Neuron (in vitro differentiated cells): Measurements from ENCODE around the gene HDAC9.

Experiments
- H2AFZ ChIP-seq: one replicate; pipeline ENCODE4 v1.6.1; 2013; ENCODE audit warnings: low read depth, mild to moderate bottlenecking, inconsistent platforms, low read length, moderate library complexity
- H3K27me3 ChIP-seq: one replicate; pipeline ENCODE4 v1.6.1; 2013; ENCODE audit warnings: low read length; ENCODE audit not compliant: insufficient read depth
- H3K36me3 ChIP-seq: one replicate; pipeline ENCODE4 v1.6.1; 2013; ENCODE audit warnings: low read length; ENCODE audit not compliant: insufficient read depth
- H3K4me1 ChIP-seq: one replicate; pipeline ENCODE4 v1.6.1; 2013; ENCODE audit warnings: low read length; ENCODE audit not compliant: insufficient read depth
- H3K4me3 ChIP-seq: 2 replicates; pipeline ENCODE4 v1.5.1; 2013; ENCODE audit warnings: mild to moderate bottlenecking, low read length, moderate library complexity
- H3K9me3 ChIP-seq: one replicate; pipeline ENCODE4 v1.6.1; 2013; ENCODE audit warnings: low read length

The HDAC9 gene

GRCh38 chr7:18558503-18558902 is 63.0 kb downstream of the HDAC9 start:
- Histone ChIP-seq H3K9me3 (no peaks in the 10 kb centered on the region), H3K4me3 (no peak overlapping the region)

GRCh38 chr7:18558910-18559309 is 63.4 kb downstream of the HDAC9 start:
- Histone ChIP-seq H3K4me3 (no peak overlapping the region), H3K27me3 (no peaks in the 10 kb centered on the region), H3K36me3 (no peaks in the 10 kb centered on the region), H2AFZ (no peak overlapping the region), H3K9me3 (no peaks in the 10 kb centered on the region), H3K4me1 (no peaks in the 10 kb centered on the region)

More at GRCh38 chr7:18558503-18558902, 63.0 kb downstream of the HDAC9 start:
- Histone ChIP-seq H3K27me3 (no peaks in the 10 kb centered on the region), H3K4me1 (no peaks in the 10 kb centered on the region), H3K36me3 (no peaks in the 10 kb centered on the region), H2AFZ (no peak overlapping the region)

GRCh38 chr7:18559756-18560155 is 64.2 kb downstream of the HDAC9 start:
- no peaks in the 10 kb centered on the region for H3K27me3 ChIP-seq
- H3K9me3 ChIP-seq, result no peaks in the 10 kb centered on the region
- no peaks in the 10 kb centered on the region for H3K36me3 ChIP-seq
- no peaks in the 10 kb centered on the region for H3K4me1 ChIP-seq
- H2AFZ ChIP-seq, result no peak overlapping the region
- no peak overlapping the region for H3K4me3 ChIP-seq

GRCh38 chr7:18564779-18565178 is 69.2 kb downstream of the HDAC9 start:
- no peak overlapping the region for H2AFZ ChIP-seq
- no peaks in the 10 kb centered on the region for H3K4me1 ChIP-seq
- no peak overlapping the region for H3K4me3 ChIP-seq
- H3K36me3 ChIP-seq, result no peaks in the 10 kb centered on the region
- H3K9me3 ChIP-seq, result no peaks in the 10 kb centered on the region
- no peaks in the 10 kb centered on the region for H3K27me3 ChIP-seq

GRCh38 chr7:18565337-18565736 is 69.8 kb downstream of the HDAC9 start:
- Histone ChIP-seq H3K4me1 (no peaks in the 10 kb centered on the region), H3K36me3 (no peaks in the 10 kb centered on the region), H2AFZ (no peak overlapping the region), H3K4me3 (no peak overlapping the region), H3K27me3 (no peaks in the 10 kb centered on the region), H3K9me3 (no peaks in the 10 kb centered on the region)

- H3K36me3 ChIP-seq, result no peaks in the 10 kb centered on the region
- no peaks in the 10 kb centered on the region for H3K4me1 ChIP-seq
- H3K27me3 ChIP-seq, result no peaks in the 10 kb centered on the region
- H3K9me3 ChIP-seq, result no peaks in the 10 kb centered on the region
- H2AFZ ChIP-seq, result no peak overlapping the region
- no peak overlapping the region for H3K4me3 ChIP-seq
Observed at GRCh38 chr7:18566205-18566604, 70.7 kb downstream of the HDAC9 start.

- no peaks in the 10 kb centered on the region for H3K9me3 ChIP-seq
- no peak overlapping the region for H3K4me3 ChIP-seq
- no peaks in the 10 kb centered on the region for H3K4me1 ChIP-seq
- H3K27me3 ChIP-seq, result no peaks in the 10 kb centered on the region
- no peaks in the 10 kb centered on the region for H3K36me3 ChIP-seq
- no peak overlapping the region for H2AFZ ChIP-seq
Observed at GRCh38 chr7:18566829-18567228, 71.3 kb downstream of the HDAC9 start.

GRCh38 chr7:18570441-18570840 is 74.9 kb downstream of the HDAC9 start:
- no peaks in the 10 kb centered on the region for H3K27me3 ChIP-seq
- no peaks in the 10 kb centered on the region for H3K9me3 ChIP-seq
- H3K36me3 ChIP-seq, result no peaks in the 10 kb centered on the region
- H3K4me1 ChIP-seq, result no peaks in the 10 kb centered on the region
- no peak overlapping the region for H3K4me3 ChIP-seq
- H2AFZ ChIP-seq, result no peak overlapping the region

- no peak overlapping the region for H3K4me3 ChIP-seq
- H3K27me3 ChIP-seq, result no peaks in the 10 kb centered on the region
- no peaks in the 10 kb centered on the region for H3K4me1 ChIP-seq
- H2AFZ ChIP-seq, result no peak overlapping the region
- no peaks in the 10 kb centered on the region for H3K36me3 ChIP-seq
- H3K9me3 ChIP-seq, result no peaks in the 10 kb centered on the region
Observed at GRCh38 chr7:18570890-18571478, 75.4 kb downstream of the HDAC9 start.

GRCh38 chr7:18572154-18572553 is 76.6 kb downstream of the HDAC9 start:
- H3K4me1 ChIP-seq, result no peaks in the 10 kb centered on the region
- H3K4me3 ChIP-seq, result no peak overlapping the region
- no peaks in the 10 kb centered on the region for H3K9me3 ChIP-seq
- H3K36me3 ChIP-seq, result no peaks in the 10 kb centered on the region
- H2AFZ ChIP-seq, result no peak overlapping the region
- H3K27me3 ChIP-seq, result no peaks in the 10 kb centered on the region

- H2AFZ ChIP-seq, result no peak overlapping the region
Observed at GRCh38 chr7:18572885-18573284, 77.3 kb downstream of the HDAC9 start.

GRCh38 chr7:18573410-18574234 is 78.1 kb downstream of the HDAC9 start:
- no peaks in the 10 kb centered on the region for H3K36me3 ChIP-seq
- no peaks in the 10 kb centered on the region for H3K27me3 ChIP-seq
- no peaks in the 10 kb centered on the region for H3K4me1 ChIP-seq
- H2AFZ ChIP-seq, result no peak overlapping the region
- H3K4me3 ChIP-seq, result no peak overlapping the region
- H3K9me3 ChIP-seq, result no peaks in the 10 kb centered on the region

More at GRCh38 chr7:18572885-18573284, 77.3 kb downstream of the HDAC9 start:
- Histone ChIP-seq H3K27me3 (no peaks in the 10 kb centered on the region), H3K4me3 (no peak overlapping the region), H3K9me3 (no peaks in the 10 kb centered on the region), H3K4me1 (no peaks in the 10 kb centered on the region), H3K36me3 (no peaks in the 10 kb centered on the region)

GRCh38 chr7:18574235-18574540 is 78.6 kb downstream of the HDAC9 start:
- H3K27me3 ChIP-seq, result no peaks in the 10 kb centered on the region
- H3K36me3 ChIP-seq, result no peaks in the 10 kb centered on the region
- H3K4me3 ChIP-seq, result no peak overlapping the region
- H3K9me3 ChIP-seq, result no peaks in the 10 kb centered on the region
- no peaks in the 10 kb centered on the region for H3K4me1 ChIP-seq
- H2AFZ ChIP-seq, result no peak overlapping the region

- Histone ChIP-seq H2AFZ (no peak overlapping the region), H3K36me3 (no peaks in the 10 kb centered on the region), H3K9me3 (no peaks in the 10 kb centered on the region)
Observed at GRCh38 chr7:18574676-18575075, 79.1 kb downstream of the HDAC9 start.

More at GRCh38 chr7:18574676-18575075, 79.1 kb downstream of the HDAC9 start:
- Histone ChIP-seq H3K27me3 (no peaks in the 10 kb centered on the region), H3K4me1 (no peaks in the 10 kb centered on the region), H3K4me3 (no peak overlapping the region)
